Measurements from ENCODE around the gene PLXNA4.

DNA sequence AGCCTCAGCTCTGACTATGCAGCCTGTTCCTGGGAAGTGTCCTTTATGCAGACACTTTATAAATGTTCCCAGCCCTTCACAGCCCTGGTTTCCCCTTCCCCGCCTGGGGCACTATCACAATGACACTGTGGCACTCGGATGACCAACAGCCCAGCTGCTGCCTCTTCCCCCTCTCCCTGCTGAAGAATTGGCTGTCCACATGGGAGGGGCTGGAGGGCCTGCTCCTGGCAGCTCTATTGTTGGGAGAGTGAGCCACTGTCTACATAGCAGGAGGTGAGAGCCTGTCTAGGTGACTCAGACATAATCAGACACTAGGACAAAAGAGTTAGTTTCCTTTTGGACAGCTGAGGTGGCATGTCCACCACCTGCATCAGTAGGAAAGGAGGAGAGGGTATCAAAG, 437.5 kb downstream of the PLXNA4 start:
- TF ChIP-seq, protein P1, sequence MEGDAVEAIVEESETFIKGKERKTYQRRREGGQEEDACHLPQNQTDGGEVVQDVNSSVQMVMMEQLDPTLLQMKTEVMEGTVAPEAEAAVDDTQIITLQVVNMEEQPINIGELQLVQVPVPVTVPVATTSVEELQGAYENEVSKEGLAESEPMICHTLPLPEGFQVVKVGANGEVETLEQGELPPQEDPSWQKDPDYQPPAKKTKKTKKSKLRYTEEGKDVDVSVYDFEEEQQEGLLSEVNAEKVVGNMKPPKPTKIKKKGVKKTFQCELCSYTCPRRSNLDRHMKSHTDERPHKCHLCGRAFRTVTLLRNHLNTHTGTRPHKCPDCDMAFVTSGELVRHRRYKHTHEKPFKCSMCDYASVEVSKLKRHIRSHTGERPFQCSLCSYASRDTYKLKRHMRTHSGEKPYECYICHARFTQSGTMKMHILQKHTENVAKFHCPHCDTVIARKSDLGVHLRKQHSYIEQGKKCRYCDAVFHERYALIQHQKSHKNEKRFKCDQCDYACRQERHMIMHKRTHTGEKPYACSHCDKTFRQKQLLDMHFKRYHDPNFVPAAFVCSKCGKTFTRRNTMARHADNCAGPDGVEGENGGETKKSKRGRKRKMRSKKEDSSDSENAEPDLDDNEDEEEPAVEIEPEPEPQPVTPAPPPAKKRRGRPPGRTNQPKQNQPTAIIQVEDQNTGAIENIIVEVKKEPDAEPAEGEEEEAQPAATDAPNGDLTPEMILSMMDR (IDR thresholded peaks at IDR 0.05; ENCODE audit: insufficient read depth, low read length): no peak
- TF ChIP-seq, protein P2, sequence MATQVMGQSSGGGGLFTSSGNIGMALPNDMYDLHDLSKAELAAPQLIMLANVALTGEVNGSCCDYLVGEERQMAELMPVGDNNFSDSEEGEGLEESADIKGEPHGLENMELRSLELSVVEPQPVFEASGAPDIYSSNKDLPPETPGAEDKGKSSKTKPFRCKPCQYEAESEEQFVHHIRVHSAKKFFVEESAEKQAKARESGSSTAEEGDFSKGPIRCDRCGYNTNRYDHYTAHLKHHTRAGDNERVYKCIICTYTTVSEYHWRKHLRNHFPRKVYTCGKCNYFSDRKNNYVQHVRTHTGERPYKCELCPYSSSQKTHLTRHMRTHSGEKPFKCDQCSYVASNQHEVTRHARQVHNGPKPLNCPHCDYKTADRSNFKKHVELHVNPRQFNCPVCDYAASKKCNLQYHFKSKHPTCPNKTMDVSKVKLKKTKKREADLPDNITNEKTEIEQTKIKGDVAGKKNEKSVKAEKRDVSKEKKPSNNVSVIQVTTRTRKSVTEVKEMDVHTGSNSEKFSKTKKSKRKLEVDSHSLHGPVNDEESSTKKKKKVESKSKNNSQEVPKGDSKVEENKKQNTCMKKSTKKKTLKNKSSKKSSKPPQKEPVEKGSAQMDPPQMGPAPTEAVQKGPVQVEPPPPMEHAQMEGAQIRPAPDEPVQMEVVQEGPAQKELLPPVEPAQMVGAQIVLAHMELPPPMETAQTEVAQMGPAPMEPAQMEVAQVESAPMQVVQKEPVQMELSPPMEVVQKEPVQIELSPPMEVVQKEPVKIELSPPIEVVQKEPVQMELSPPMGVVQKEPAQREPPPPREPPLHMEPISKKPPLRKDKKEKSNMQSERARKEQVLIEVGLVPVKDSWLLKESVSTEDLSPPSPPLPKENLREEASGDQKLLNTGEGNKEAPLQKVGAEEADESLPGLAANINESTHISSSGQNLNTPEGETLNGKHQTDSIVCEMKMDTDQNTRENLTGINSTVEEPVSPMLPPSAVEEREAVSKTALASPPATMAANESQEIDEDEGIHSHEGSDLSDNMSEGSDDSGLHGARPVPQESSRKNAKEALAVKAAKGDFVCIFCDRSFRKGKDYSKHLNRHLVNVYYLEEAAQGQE (IDR thresholded peaks at IDR 0.05; ENCODE audit: insufficient replicate concordance, low read depth): no peak
